BE2C (cell line): ENCODE measurements around the gene TDP2.
"Not testable (repeated sequence)": the region's sequence is repeated elsewhere in the genome, so short reads cannot be mapped to it uniquely, and the experiment has no call there.

Source experiments
- DNase-seq: peaks from one replicate; pipeline ENCODE4 v3.0.0-alpha.2; 2020
- H3K27me3 ChIP-seq: fragments of 250-450 bp; sonication (Bioruptor Pico); 2 replicates; pipeline ENCODE4 v1.5.1; 2020; ENCODE audit warnings: mild to moderate bottlenecking
- H3K36me3 ChIP-seq: fragments of 250-450 bp; sonication (Bioruptor Pico); 2 replicates; pipeline ENCODE4 v1.5.1; 2020; ENCODE audit warnings: mild to moderate bottlenecking
- H3K4me1 ChIP-seq: fragments of 250-450 bp; sonication (Bioruptor Pico); 2 replicates; pipeline ENCODE4 v1.5.1; 2020
- H3K4me3 ChIP-seq: 2 replicates; pipeline ENCODE4 v1.5.1; 2011; ENCODE audit warnings: low read depth, low read length
- H3K9me3 ChIP-seq: fragments of 250-450 bp; sonication (Bioruptor Pico); 2 replicates; pipeline ENCODE4 v1.5.1; 2020
- CTCF ChIP-seq: IDR thresholded peaks from 2 replicates; pipeline ENCODE4 v1.5.1; 2012; ENCODE audit warnings: mild to moderate bottlenecking, low read depth, low read length

TDP2 gene

GRCh38 chr6:24664046-24664987 is 2.4 kb downstream of the TDP2 start:
- peaks cover 8% of the 10 kb centered on the region for H3K36me3 ChIP-seq
- DNase-seq, result no peak
- TF ChIP-seq CTCF, result no peak

DNA sequence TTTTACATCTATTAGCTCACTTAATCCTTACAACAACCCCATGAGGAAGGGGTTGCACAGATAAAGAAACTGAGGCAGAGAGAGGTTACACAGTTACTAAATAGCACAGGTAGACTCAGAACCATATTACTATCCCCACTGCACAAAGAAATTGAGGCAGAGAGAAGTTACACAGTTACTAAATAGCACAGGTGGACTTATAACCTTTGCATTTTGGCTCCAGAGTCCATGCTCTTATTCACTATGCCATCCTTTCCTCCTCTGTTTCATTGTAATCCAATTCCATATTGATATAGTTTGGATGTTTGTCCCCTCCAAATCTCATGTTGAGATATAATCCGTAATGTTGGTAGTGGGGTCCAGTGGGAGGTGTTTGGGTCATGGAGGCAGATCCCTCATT is 3.5 kb downstream of the TDP2 start:
- no peak for TF ChIP-seq CTCF
- H3K9me3 ChIP-seq, result no peaks in the 10 kb centered on the region; the same call in 1 of the 2 replicates
- peaks cover 8% of the 10 kb centered on the region for H3K36me3 ChIP-seq
- H3K4me3 ChIP-seq, result no peak overlapping the region
- no peaks in the 10 kb centered on the region for H3K27me3 ChIP-seq
- H3K4me1 ChIP-seq, result no peaks in the 10 kb centered on the region
- no peak for DNase-seq

More at GRCh38 chr6:24664046-24664987, 2.4 kb downstream of the TDP2 start:
- H3K4me1 ChIP-seq, result no peaks in the 10 kb centered on the region
- no peaks in the 10 kb centered on the region; the same call in 1 of the 2 replicates for H3K9me3 ChIP-seq
- no peak overlapping the region for H3K4me3 ChIP-seq
- H3K27me3 ChIP-seq, result no peaks in the 10 kb centered on the region

DNA sequence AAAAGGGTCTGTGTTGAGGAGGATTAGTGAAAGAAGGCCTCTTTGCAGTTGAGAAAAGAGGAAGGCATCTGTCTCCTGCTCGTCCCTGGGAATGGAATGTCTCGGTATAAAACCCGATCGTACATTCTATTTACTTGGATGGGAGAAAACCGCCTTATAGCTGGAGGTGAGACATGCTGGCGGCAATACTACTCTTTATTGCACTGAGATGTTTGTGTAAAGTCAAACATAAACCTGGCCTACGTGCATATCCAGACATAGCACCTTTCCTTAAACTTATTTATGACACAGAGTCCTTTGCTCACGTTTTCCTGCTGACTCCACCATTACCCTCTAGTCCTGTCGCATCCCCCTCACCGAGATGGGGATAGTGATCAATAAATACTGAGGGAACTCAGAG is 4.5 kb downstream of the TDP2 start:
- no peak for DNase-seq
- no peak for TF ChIP-seq CTCF
- Histone ChIP-seq H3K4me3 (no peak overlapping the region), H3K4me1 (no peaks in the 10 kb centered on the region), H3K27me3 (no peaks in the 10 kb centered on the region), H3K9me3 (no peaks in the 10 kb centered on the region), H3K36me3 (peaks cover 12% of the 10 kb centered on the region)

- H3K9me3 ChIP-seq, DNase-seq, H3K4me3 ChIP-seq, H3K27me3 ChIP-seq, H3K4me1 ChIP-seq: not testable (repeated sequence)
- peaks cover 12% of the 10 kb centered on the region for H3K36me3 ChIP-seq
Measured at GRCh38 chr6:24661759-24662158, 4.9 kb downstream of the TDP2 start.

DNA sequence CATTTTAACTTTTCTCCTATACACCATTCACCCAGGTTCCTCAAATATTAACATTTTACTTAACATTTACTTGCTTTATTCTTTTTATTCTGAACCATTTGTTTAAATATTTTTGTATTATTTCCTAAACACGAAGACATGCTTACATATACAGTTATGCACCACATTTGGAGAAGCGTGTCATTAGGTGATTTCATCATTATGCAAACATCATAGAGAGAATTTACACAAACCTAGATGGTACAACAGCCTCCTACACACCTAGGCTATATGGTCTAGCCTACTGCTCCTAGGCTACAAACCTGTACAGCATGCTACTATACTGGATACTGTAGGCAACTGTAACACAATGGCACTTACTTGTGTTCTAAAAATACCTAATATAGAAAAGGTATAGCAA is 6.6 kb downstream of the TDP2 start:
- Histone ChIP-seq H3K27me3 (no peaks in the 10 kb centered on the region), H3K36me3 (peaks cover 16% of the 10 kb centered on the region), H3K4me1 (no peaks in the 10 kb centered on the region), H3K9me3 (no peaks in the 10 kb centered on the region), H3K4me3 (no peak overlapping the region)
- no peak for DNase-seq
- no peak for TF ChIP-seq CTCF

- H3K27me3 ChIP-seq, result no peaks in the 10 kb centered on the region
- H3K36me3 ChIP-seq, result peaks cover 18% of the 10 kb centered on the region
- H3K4me1 ChIP-seq, result no peaks in the 10 kb centered on the region
- H3K9me3 ChIP-seq, result no peaks in the 10 kb centered on the region
- no peak for TF ChIP-seq CTCF
- no peak for DNase-seq
- H3K4me3 ChIP-seq, result no peak overlapping the region
Measured at GRCh38 chr6:24659561-24659960, 7.1 kb downstream of the TDP2 start.
